D721Med (cell line): ENCODE data around the gene GSTM4.

Experiments used
- DNase-seq: peaks from one replicate; pipeline ENCODE4 v3.0.0; 2011; ENCODE audit warnings: low spot score; ENCODE audit not compliant: insufficient read length
- FAIRE-seq: peaks from 2 replicates; lab custom pipeline; 2011; peaks lifted over from hg19 to GRCh38; lab: Jason Lieb, UNC
- CTCF ChIP-seq: IDR thresholded peaks from 2 replicates; pipeline ENCODE4 v1.5.1; 2012; ENCODE audit warnings: mild to moderate bottlenecking, control low read depth; ENCODE audit not compliant: insufficient read depth; ENCODE audit errors: missing control alignments

The GSTM4 gene

GRCh38 chr1:109621379-109622136 lies 34.3 kb upstream of the GSTM4 start:
- FAIRE-seq (no peak), DNase-seq (no peak)
- no peak for TF ChIP-seq CTCF

- FAIRE-seq (no peak), DNase-seq (no peak)
- no peak for TF ChIP-seq CTCF
These were observed 33.6 kb upstream of the GSTM4 start for GRCh38 chr1:109622137-109622892.

GRCh38 chr1:109622895-109623294 lies 33.0 kb upstream of the GSTM4 start:
- DNase-seq, result no peak
- TF ChIP-seq CTCF, result no peak
- FAIRE-seq, result no peak

- DNase-seq (no peak), FAIRE-seq (no peak)
- TF ChIP-seq CTCF, result no peak
These were observed 32.2 kb upstream of the GSTM4 start for GRCh38 chr1:109623601-109624161.

GRCh38 chr1:109624201-109625010 lies 31.5 kb upstream of the GSTM4 start:
- FAIRE-seq, result no peak
- no peak for TF ChIP-seq CTCF
- no peak for DNase-seq

- no peak for FAIRE-seq
- TF ChIP-seq CTCF, result no peak
- DNase-seq, result no peak
These were observed 30.7 kb upstream of the GSTM4 start for GRCh38 chr1:109625176-109625575.
